Endothelial cell of umbilical vein (primary cell): ENCODE data around the gene UCMA. TPM values are rescaled to one million over a fixed set of nuclear protein-coding genes. Genes with fewer than 3 reads are reported as not detected.

Source experiments
- BruUV-seq: library from RNA; stranded (reverse); fragments of 400-500 nt; replicated peaks from 2 replicates; lab custom pipeline; 2021; lab: Mats Ljungman, UMichigan
- CTCF ChIA-PET: fragments of 300-600, 350-600 bp; sonication (Branson Sonifier 250); formaldehyde crosslinking; loops from one replicate; lab custom pipeline; 2021; ENCODE audit warnings: antibody characterized with exemption, inconsistent platforms; lab: Charles Lee
- POLR2A ChIA-PET: fragments of 300-600, 350-600 bp; sonication (Branson Sonifier 250); formaldehyde crosslinking; loops from one replicate; lab custom pipeline; 2021; ENCODE audit warnings: antibody characterized with exemption, inconsistent platforms; lab: Charles Lee
- DNase-seq: peaks from one replicate; pipeline ENCODE4 v3.0.0-alpha.2; 2011; ENCODE audit warnings: low read depth, low spot score
- FAIRE-seq: peaks from 2 replicates; lab custom pipeline; 2011; peaks lifted over from hg19 to GRCh38; lab: Jason Lieb, UNC
- H2AFZ ChIP-seq: 2 replicates; pipeline ENCODE4 v1.6.0; 2012; ENCODE audit warnings: low read depth, low read length, control low read depth, inconsistent platforms
- H3K27ac ChIP-seq: 2 replicates; pipeline ENCODE4 v1.5.1; 2011; ENCODE audit warnings: low read depth, mild to moderate bottlenecking, control low read depth, low read length, moderate library complexity; ENCODE audit not compliant: insufficient read depth
- H3K27me3 ChIP-seq, 2 experiments: 2 replicates each; pipeline versions ENCODE4 v1.6.0 to v1.6.1; 2011; ENCODE audit warnings: low read length in 2 of 2, mixed read lengths in 1 of 2; ENCODE audit not compliant: control insufficient read depth in 2 of 2, insufficient read depth in 2 of 2
- H3K36me3 ChIP-seq, 2 experiments: 2 replicates in 1 of 2; 3 replicates in 1 of 2; pipeline ENCODE4 v1.5.1; 2011; ENCODE audit warnings: low read length in 2 of 2, mild to moderate bottlenecking in 1 of 2, moderate library complexity in 1 of 2; ENCODE audit not compliant: control insufficient read depth in 2 of 2, insufficient read depth in 2 of 2; ENCODE audit errors: extremely low read depth in 1 of 2
- H3K4me1 ChIP-seq: 3 replicates; pipeline ENCODE4 v1.5.1; 2011; ENCODE audit warnings: mild to moderate bottlenecking, low read length; ENCODE audit not compliant: control insufficient read depth, insufficient read depth; ENCODE audit errors: extremely low read depth
- H3K4me2 ChIP-seq: 2 replicates; pipeline ENCODE4 v1.6.1; 2011; ENCODE audit warnings: low read length, control low read depth, mixed read lengths; ENCODE audit not compliant: insufficient read depth
- H3K4me3 ChIP-seq, 3 experiments: fragments of 200-600 bp in 1 of 3; sonication (generic), shearing (Covaris generic) in 1 of 3; replicated peaks in 1 of 3; 2 replicates each; pipeline ENCODE4 v1.5.1; 2011 to 2016; ENCODE audit warnings: control low read depth in 3 of 3, low read length in 3 of 3, mild to moderate bottlenecking in 2 of 3, inconsistent platforms in 1 of 3, low read depth in 1 of 3, moderate library complexity in 1 of 3; ENCODE audit not compliant: insufficient read depth in 1 of 3
- H3K79me2 ChIP-seq: 2 replicates; pipeline ENCODE4 v1.6.0; 2012; ENCODE audit warnings: low read length, inconsistent platforms; ENCODE audit not compliant: control insufficient read depth, insufficient read depth
- H3K9ac ChIP-seq: replicated peaks from 2 replicates; pipeline ENCODE3; 2011; ENCODE audit warnings: low read length, control low read depth; ENCODE audit not compliant: insufficient read depth; ENCODE audit errors: extremely low read depth
- H3K9me1 ChIP-seq: replicated peaks from 3 replicates; pipeline ENCODE4 v1.6.0; 2011; ENCODE audit warnings: mild to moderate bottlenecking, low read length; ENCODE audit not compliant: control insufficient read depth, insufficient read depth; ENCODE audit errors: extremely low read depth
- H3K9me3 ChIP-seq: replicated peaks from 2 replicates; pipeline ENCODE4 v1.5.1; 2012; ENCODE audit warnings: low read length, inconsistent platforms; ENCODE audit not compliant: control insufficient read depth, insufficient read depth
- H4K20me1 ChIP-seq: replicated peaks from 2 replicates; pipeline ENCODE3; 2011; ENCODE audit warnings: mild to moderate bottlenecking, low read length; ENCODE audit not compliant: control insufficient read depth, insufficient read depth; ENCODE audit errors: extremely low read depth
- EZH2 ChIP-seq: IDR thresholded peaks from 2 replicates; pipeline ENCODE4 v1.6.1; 2012; ENCODE audit warnings: borderline replicate concordance, low read depth, mild to moderate bottlenecking, moderate library complexity, low read length, inconsistent platforms; ENCODE audit not compliant: severe bottlenecking
- FOS ChIP-seq: IDR thresholded peaks from 2 replicates; pipeline ENCODE4 v1.6.1; 2011; ENCODE audit warnings: mild to moderate bottlenecking, low read length, moderate library complexity, borderline replicate concordance; ENCODE audit not compliant: insufficient read depth
- GATA2 ChIP-seq: IDR thresholded peaks from 2 replicates; pipeline ENCODE4 v1.7.0; 2011; ENCODE audit warnings: low read depth, mild to moderate bottlenecking, moderate library complexity, mixed read lengths, low read length; ENCODE audit not compliant: insufficient read length, insufficient read depth
- JUN ChIP-seq: IDR thresholded peaks from 2 replicates; pipeline ENCODE4 v1.6.1; 2011; ENCODE audit warnings: borderline replicate concordance, low read depth; ENCODE audit not compliant: insufficient read length, insufficient read depth
- MAX ChIP-seq: IDR thresholded peaks from 2 replicates; pipeline ENCODE4 v1.6.1; 2011; ENCODE audit not compliant: insufficient read depth, insufficient read length
- MYC ChIP-seq: IDR thresholded peaks from one replicate; pipeline ENCODE4 v1.6.1; 2011; ENCODE audit warnings: mild to moderate bottlenecking, low read depth, low read length
- POLR2A ChIP-seq: IDR thresholded peaks from 2 replicates; pipeline ENCODE4 v1.6.1; 2012; ENCODE audit warnings: low read depth, mild to moderate bottlenecking, control low read depth, low read length
- POLR2AphosphoS5 ChIP-seq: IDR thresholded peaks from 2 replicates; pipeline ENCODE4 v1.6.1; 2012; ENCODE audit warnings: low read depth, mild to moderate bottlenecking, control low read depth, low read length, moderate library complexity; ENCODE audit not compliant: insufficient read depth
- dilution Hi-C: fragments of 300-500 bp; cut with MboI; formaldehyde crosslinking; loops from one replicate; pipeline ENCODE4 v1.15.0; 2019; ENCODE audit warnings: low sequenced_read_pairs; ENCODE audit not compliant: extremely low pct_ligation_motif_present
- intact Hi-C: fragments of 100-400 bp; cut with micrococcal nuclease; formaldehyde crosslinking; loops from one replicate; pipeline ENCODE4 v1.10.0; 2022
- polyA plus RNA-seq, 4 experiments: library from polyadenylated mRNA; depleted of rRNA in 3 of 4; stranded (reverse) in 3 of 4; unstranded in 1 of 4; fragments of >200 nt; gene quantifications; 2 replicates each; pipeline versions ENCODE4 v1.2.1 to v1.2.3, GENCODE V29; 2011 to 2012; ENCODE audit warnings: missing spikeins in 1 of 4
- total RNA-seq: library from RNA; stranded (reverse); gene quantifications from 2 replicates; pipeline ENCODE4 v1.2.3, GENCODE V29; 2021
- TF ChIP-seq, protein P1 (sequence below), 2 donors: IDR thresholded peaks; 1 replicate in 1 of 2; 2 replicates in 1 of 2; pipeline ENCODE4 v1.5.1; 2011; ENCODE audit warnings: low read length in 2 of 2, mild to moderate bottlenecking in 2 of 2, moderate library complexity in 2 of 2, control low read depth in 1 of 2, inconsistent platforms in 1 of 2, low read depth in 1 of 2; ENCODE audit not compliant: insufficient read depth in 1 of 2; ENCODE audit errors: extremely low read depth in 1 of 2

Gene UCMA
- total and polyA plus RNA-seq, 2 donors (not counting 3 experiments of a cell fraction or from before 2014, with no cell fraction given): not detected

DNA sequence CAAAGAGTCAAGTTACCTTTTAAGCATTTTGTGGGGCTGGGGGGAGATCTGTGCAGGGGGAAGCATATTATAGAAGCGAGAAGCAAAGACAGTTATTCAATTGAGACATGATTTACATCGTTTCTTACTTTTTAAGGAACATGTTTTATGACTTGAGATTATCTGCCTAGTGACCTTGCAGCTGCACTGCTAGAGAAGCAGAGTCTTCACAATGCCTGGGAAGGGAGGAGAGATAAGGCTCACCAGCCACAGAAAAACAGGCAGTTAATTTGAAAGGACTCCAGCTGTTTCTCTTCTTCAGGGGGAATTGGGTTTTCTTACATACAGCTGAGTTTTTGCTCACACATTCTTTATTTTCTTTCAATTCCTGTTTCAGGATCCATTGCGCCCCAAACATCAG is 34.7 kb upstream of the UCMA start:
- Histone ChIP-seq H4K20me1 (no peaks in the 10 kb centered on the region), H3K9ac (no peak overlapping the region), H3K4me1 (no peaks in the 10 kb centered on the region), H3K9me1 (no peaks in the 10 kb centered on the region), H3K4me2 (no peak overlapping the region), H2AFZ (no peak overlapping the region), H3K79me2 (no peaks in the 10 kb centered on the region), H3K4me3 (no peak overlapping the region), H3K9me3 (no peaks in the 10 kb centered on the region), H3K27me3 (no peaks in the 10 kb centered on the region), H3K27ac (no peak overlapping the region), H3K36me3 (no peaks in the 10 kb centered on the region)
- dilution Hi-C loops (no loop called here), intact Hi-C loops (no loop called here)
- ChIA-PET CTCF (no interaction called here), POLR2A (no interaction called here)
- DNase-seq (no peak), FAIRE-seq (no peak)
- no TSS peak for BruUV-seq
- no peak for TF ChIP-seq MAX
- no peak for TF ChIP-seq JUN
- no peak for TF ChIP-seq POLR2AphosphoS5

- CTCF ChIA-PET: no interaction called here
- no TSS peak for BruUV-seq
Measured at GRCh38 chr10:13268310-13268709, 34.1 kb upstream of the UCMA start.

More at GRCh38 chr10:13268310-13268709, 34.1 kb upstream of the UCMA start:
- Histone ChIP-seq H3K9me1 (no peaks in the 10 kb centered on the region), H3K9me3 (no peaks in the 10 kb centered on the region), H3K4me1 (no peaks in the 10 kb centered on the region), H3K4me3 (no peak overlapping the region), H4K20me1 (no peaks in the 10 kb centered on the region), H3K27ac (no peak overlapping the region), H3K27me3 (no peaks in the 10 kb centered on the region), H3K79me2 (no peaks in the 10 kb centered on the region), H3K4me2 (no peak overlapping the region), H3K9ac (no peak overlapping the region), H2AFZ (no peak overlapping the region), H3K36me3 (no peaks in the 10 kb centered on the region)
- POLR2A ChIA-PET: no interaction called here
- DNase-seq: no peak
- FAIRE-seq: no peak
- TF ChIP-seq GATA2 (no peak), EZH2 (no peak), MYC (no peak), JUN (no peak), MAX (no peak), POLR2A (no peak), FOS (no peak), POLR2AphosphoS5 (no peak)
- TF ChIP-seq, protein P1, sequence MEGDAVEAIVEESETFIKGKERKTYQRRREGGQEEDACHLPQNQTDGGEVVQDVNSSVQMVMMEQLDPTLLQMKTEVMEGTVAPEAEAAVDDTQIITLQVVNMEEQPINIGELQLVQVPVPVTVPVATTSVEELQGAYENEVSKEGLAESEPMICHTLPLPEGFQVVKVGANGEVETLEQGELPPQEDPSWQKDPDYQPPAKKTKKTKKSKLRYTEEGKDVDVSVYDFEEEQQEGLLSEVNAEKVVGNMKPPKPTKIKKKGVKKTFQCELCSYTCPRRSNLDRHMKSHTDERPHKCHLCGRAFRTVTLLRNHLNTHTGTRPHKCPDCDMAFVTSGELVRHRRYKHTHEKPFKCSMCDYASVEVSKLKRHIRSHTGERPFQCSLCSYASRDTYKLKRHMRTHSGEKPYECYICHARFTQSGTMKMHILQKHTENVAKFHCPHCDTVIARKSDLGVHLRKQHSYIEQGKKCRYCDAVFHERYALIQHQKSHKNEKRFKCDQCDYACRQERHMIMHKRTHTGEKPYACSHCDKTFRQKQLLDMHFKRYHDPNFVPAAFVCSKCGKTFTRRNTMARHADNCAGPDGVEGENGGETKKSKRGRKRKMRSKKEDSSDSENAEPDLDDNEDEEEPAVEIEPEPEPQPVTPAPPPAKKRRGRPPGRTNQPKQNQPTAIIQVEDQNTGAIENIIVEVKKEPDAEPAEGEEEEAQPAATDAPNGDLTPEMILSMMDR (IDR thresholded peaks at IDR 0.05; ENCODE audit: extremely low read depth in 1 of 2, insufficient read depth in 1 of 2, low read depth in 1 of 2, low read length in 2 of 2): no peak
- dilution Hi-C loops: no loop called here
- intact Hi-C loops: no loop called here
